Peyer's patch (tissue), 4 donors: ENCODE results near the gene OR52N5.

Experiments
- CTCF ChIP-seq, 6 experiments: fragments of 450-650 bp in 4 of 6; fragments of 200-600 bp in 2 of 6; sonication (generic) in 1 of 6; IDR thresholded peaks; one replicate each; pipeline ENCODE4 v1.5.1; 2017 to 2019; ENCODE audit warnings: antibody characterized with exemption in 6 of 6, mild to moderate bottlenecking in 3 of 6, moderate library complexity in 1 of 6
- POLR2A ChIP-seq, 2 donors: fragments of 450-650 bp; IDR thresholded peaks; one replicate each; pipeline ENCODE4 v1.5.1; 2017; ENCODE audit warnings: antibody characterized with exemption in 2 of 2, mild to moderate bottlenecking in 2 of 2, moderate library complexity in 2 of 2

GRCh38 chr11:5815534-5815933 lies 32.4 kb upstream of the OR52N5 start:
- TF ChIP-seq CTCF (IDR thresholded peaks at IDR 0.05) (no peak), POLR2A (IDR thresholded peaks at IDR 0.05) (no peak)
